ENCODE results near the gene SF3B3.
A peak's percentile ranks its signal among the peaks of the same experiment; 100 is the strongest.
"Not testable (repeated sequence)": the region's sequence is repeated elsewhere in the genome, so short reads cannot be mapped to it uniquely, and the experiment has no call there.

The SF3B3 gene

GRCh38 chr16:70527315-70527996 lies 3.8 kb downstream of the SF3B3 start:
- Mint-ChIP-seq H3K4me1 (ENCODE audit: low read depth) (peaks cover 64% of the 10 kb centered on the region), H3K4me3 (peak overlapping the region; percentile 98), H3K27ac (peak overlapping the region; percentile 83), H3K36me3 (ENCODE audit: low read depth) (peaks cover 72% of the 10 kb centered on the region), H3K9me3 (no peaks in the 10 kb centered on the region), H3K27me3 (no peaks in the 10 kb centered on the region)

GRCh38 chr16:70529051-70529777 lies 5.6 kb downstream of the SF3B3 start:
- H3K27ac Mint-ChIP-seq, result peak overlapping the region; percentile 62
- H3K9me3 Mint-ChIP-seq, result no peaks in the 10 kb centered on the region
- peak overlapping the region; percentile 55 for H3K4me3 Mint-ChIP-seq
- H3K27me3 Mint-ChIP-seq, result no peaks in the 10 kb centered on the region
- H3K4me1 Mint-ChIP-seq (ENCODE audit: low read depth), result peaks cover 61% of the 10 kb centered on the region
- peaks cover 82% of the 10 kb centered on the region for H3K36me3 Mint-ChIP-seq (ENCODE audit: low read depth)

DNA sequence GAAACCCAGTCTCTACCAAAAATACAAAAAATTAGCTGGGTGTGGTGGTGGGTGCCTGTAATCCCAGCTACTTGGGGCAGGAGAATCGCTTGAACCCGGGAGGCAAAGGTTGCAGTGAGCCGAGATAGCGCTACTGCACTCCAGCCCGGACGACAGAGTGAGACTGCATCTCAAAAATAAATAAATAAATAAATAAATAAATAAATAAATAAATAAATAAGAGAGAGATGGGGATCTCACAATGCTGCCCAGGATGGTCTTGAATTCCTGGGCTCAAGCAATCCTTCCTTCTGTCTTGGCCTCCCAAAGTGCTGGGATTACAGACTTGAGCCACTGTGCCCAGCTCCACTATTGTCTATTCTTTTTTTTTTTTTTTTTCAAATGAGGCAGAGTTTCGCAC lies 6.3 kb downstream of the SF3B3 start:
- peaks cover 84% of the 10 kb centered on the region for H3K36me3 Mint-ChIP-seq (ENCODE audit: low read depth)
- not testable (repeated sequence) for H3K27me3 Mint-ChIP-seq, H3K4me3 Mint-ChIP-seq, H3K9me3 Mint-ChIP-seq, H3K27ac Mint-ChIP-seq
- H3K4me1 Mint-ChIP-seq (ENCODE audit: low read depth), result peaks cover 62% of the 10 kb centered on the region

GRCh38 chr16:70534971-70535370 lies 11.4 kb downstream of the SF3B3 start:
- H3K4me3 Mint-ChIP-seq, result no peak overlapping the region
- peaks cover 27% of the 10 kb centered on the region for H3K4me1 Mint-ChIP-seq (ENCODE audit: low read depth)
- H3K27me3 Mint-ChIP-seq, result no peaks in the 10 kb centered on the region
- peak overlapping the region; percentile 28 for H3K27ac Mint-ChIP-seq
- H3K36me3 Mint-ChIP-seq (ENCODE audit: low read depth), result peaks cover 86% of the 10 kb centered on the region
- H3K9me3 Mint-ChIP-seq, result no peaks in the 10 kb centered on the region

DNA sequence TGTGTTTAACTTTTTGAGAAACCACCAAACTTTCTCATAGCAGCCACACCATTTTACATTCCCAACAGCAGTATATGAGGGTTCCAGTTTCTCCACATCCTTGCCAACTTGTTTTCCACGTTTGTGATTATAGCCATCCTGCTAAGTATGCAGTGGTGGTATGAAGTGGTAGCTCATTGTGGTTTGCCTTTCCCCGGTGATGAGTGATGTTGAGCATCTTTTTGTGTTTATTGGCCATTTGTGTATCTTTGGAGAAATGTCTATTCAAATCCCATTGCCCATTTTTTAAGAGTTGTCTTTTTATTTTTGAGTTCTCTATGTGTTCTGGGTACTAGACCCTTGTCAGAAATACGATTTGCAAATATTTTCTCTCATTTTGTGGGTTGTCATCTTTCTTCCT lies 17.4 kb downstream of the SF3B3 start:
- H3K36me3 Mint-ChIP-seq (ENCODE audit: low read depth), result peaks cover 75% of the 10 kb centered on the region
- H3K4me1 Mint-ChIP-seq (ENCODE audit: low read depth), result peaks cover 10% of the 10 kb centered on the region
- H3K27ac Mint-ChIP-seq, result no peak overlapping the region
- no peak overlapping the region for H3K4me3 Mint-ChIP-seq
- H3K27me3 Mint-ChIP-seq, result no peaks in the 10 kb centered on the region
- H3K9me3 Mint-ChIP-seq, result no peaks in the 10 kb centered on the region

DNA sequence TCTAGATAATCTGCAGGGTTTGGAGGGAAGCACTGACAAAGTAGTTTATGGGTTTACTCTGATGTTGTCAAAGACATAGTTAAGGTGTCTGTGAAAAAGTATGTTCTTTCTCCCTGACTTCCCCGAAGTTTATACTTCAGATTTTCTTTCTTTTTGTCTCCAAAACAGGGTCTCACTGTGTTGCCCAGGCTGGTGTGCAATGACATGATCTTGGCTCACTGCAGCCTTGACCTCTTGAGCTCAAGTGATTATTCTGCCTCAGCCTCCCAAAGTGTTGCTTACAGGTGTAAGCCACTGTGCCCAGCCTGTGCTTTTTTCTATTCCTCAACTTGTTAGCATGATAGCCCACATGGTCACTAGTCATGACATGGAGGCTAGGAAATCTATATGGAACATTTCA lies 20.9 kb downstream of the SF3B3 start:
- no peaks in the 10 kb centered on the region for H3K27me3 Mint-ChIP-seq
- no peak overlapping the region for H3K4me3 Mint-ChIP-seq
- peaks cover 22% of the 10 kb centered on the region for H3K4me1 Mint-ChIP-seq (ENCODE audit: low read depth)
- no peak overlapping the region for H3K27ac Mint-ChIP-seq
- no peaks in the 10 kb centered on the region for H3K9me3 Mint-ChIP-seq
- H3K36me3 Mint-ChIP-seq (ENCODE audit: low read depth), result peaks cover 75% of the 10 kb centered on the region

- Mint-ChIP-seq H3K36me3 (ENCODE audit: low read depth) (peaks cover 84% of the 10 kb centered on the region), H3K4me3 (no peak overlapping the region), H3K4me1 (ENCODE audit: low read depth) (peaks cover 22% of the 10 kb centered on the region), H3K9me3 (no peaks in the 10 kb centered on the region), H3K27me3 (no peaks in the 10 kb centered on the region), H3K27ac (no peak overlapping the region)
Measured at GRCh38 chr16:70548936-70549335, 25.3 kb downstream of the SF3B3 start.

DNA sequence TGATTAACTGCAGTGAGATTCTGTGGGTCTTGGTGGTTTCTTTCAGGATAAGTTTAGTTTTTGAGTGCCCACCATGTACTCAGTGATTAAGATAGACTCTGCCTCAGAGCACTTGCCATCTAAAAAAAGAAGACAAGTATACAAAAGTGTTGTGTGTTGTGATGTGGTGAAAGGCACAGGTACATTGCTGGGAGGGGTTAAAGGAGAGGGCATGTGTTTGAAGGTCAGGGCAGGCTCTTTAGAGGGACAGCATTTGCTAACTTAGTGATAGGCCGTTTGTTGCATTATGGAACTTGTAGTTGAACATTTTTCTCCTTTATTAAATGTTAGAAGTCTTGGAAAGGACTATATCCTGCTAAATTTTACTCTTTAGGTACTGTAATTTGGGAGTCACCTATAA lies 26.5 kb downstream of the SF3B3 start:
- Mint-ChIP-seq H3K4me3 (no peak overlapping the region), H3K27ac (no peak overlapping the region), H3K27me3 (no peaks in the 10 kb centered on the region), H3K9me3 (no peaks in the 10 kb centered on the region), H3K4me1 (ENCODE audit: low read depth) (peaks cover 22% of the 10 kb centered on the region), H3K36me3 (ENCODE audit: low read depth) (peaks cover 86% of the 10 kb centered on the region)

- Mint-ChIP-seq H3K9me3 (no peaks in the 10 kb centered on the region), H3K27me3 (no peaks in the 10 kb centered on the region), H3K27ac (no peak overlapping the region), H3K36me3 (ENCODE audit: low read depth) (peaks cover 91% of the 10 kb centered on the region), H3K4me3 (no peak overlapping the region), H3K4me1 (ENCODE audit: low read depth) (peaks cover 22% of the 10 kb centered on the region)
Measured at GRCh38 chr16:70551788-70552187, 28.2 kb downstream of the SF3B3 start.

GRCh38 chr16:70552675-70553074 lies 29.1 kb downstream of the SF3B3 start:
- peaks cover 19% of the 10 kb centered on the region for H3K4me1 Mint-ChIP-seq (ENCODE audit: low read depth)
- H3K36me3 Mint-ChIP-seq (ENCODE audit: low read depth), result peaks cover 91% of the 10 kb centered on the region
- no peak overlapping the region for H3K27ac Mint-ChIP-seq
- H3K27me3 Mint-ChIP-seq, result no peaks in the 10 kb centered on the region
- no peak overlapping the region for H3K4me3 Mint-ChIP-seq
- no peaks in the 10 kb centered on the region for H3K9me3 Mint-ChIP-seq

DNA sequence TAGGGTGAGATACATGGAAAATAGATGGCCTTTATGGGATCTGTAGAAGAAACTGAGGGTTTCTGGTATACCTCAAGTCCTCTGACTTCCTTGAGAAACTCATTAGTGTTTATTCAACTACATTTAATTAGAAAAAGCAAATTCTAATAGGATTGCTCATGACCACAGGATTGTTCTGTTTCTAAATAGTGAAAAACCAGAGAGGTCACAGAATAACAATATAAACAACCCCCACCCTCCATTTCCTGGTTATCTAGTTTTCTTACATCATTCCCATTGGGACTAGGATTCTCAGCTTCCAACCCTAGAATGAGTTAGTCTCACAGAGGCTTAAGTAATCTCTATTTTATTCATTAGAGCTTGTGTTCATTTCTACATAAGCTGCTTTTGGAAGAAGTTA lies 30.0 kb downstream of the SF3B3 start:
- no peaks in the 10 kb centered on the region for H3K27me3 Mint-ChIP-seq
- H3K9me3 Mint-ChIP-seq, result no peaks in the 10 kb centered on the region
- peaks cover 10% of the 10 kb centered on the region for H3K4me1 Mint-ChIP-seq (ENCODE audit: low read depth)
- H3K4me3 Mint-ChIP-seq, result no peak overlapping the region
- peaks cover 90% of the 10 kb centered on the region for H3K36me3 Mint-ChIP-seq (ENCODE audit: low read depth)
- H3K27ac Mint-ChIP-seq, result no peak overlapping the region

- no peak overlapping the region for H3K4me3 Mint-ChIP-seq
- peaks cover 90% of the 10 kb centered on the region for H3K36me3 Mint-ChIP-seq (ENCODE audit: low read depth)
- no peaks in the 10 kb centered on the region for H3K9me3 Mint-ChIP-seq
- no peaks in the 10 kb centered on the region for H3K4me1 Mint-ChIP-seq (ENCODE audit: low read depth)
- no peak overlapping the region for H3K27ac Mint-ChIP-seq
- H3K27me3 Mint-ChIP-seq, result no peaks in the 10 kb centered on the region
Measured at GRCh38 chr16:70556063-70556462, 32.4 kb downstream of the SF3B3 start.

DNA sequence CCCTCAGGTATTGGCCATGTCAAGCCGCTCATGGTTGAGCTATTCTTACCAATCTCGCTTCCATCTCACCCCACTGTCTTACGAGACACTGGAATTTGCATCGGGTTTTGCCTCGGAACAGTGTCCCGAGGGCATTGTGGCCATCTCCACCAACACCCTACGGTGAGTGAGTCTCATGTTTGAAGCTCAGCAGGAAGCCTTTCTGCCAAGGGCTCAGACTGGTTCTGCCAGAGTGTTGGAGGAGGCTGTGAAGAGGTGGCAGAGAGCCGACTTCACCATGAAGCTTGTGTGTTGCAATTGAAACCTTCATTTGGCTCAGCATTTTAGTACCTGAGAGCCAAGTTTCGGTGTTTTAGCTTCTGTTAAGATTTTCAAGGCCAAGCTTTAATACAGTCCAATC lies 38.0 kb downstream of the SF3B3 start:
- Mint-ChIP-seq H3K4me1 (ENCODE audit: low read depth) (no peaks in the 10 kb centered on the region), H3K27ac (peak overlapping the region; percentile 34), H3K9me3 (no peaks in the 10 kb centered on the region), H3K36me3 (ENCODE audit: low read depth) (peaks cover 87% of the 10 kb centered on the region), H3K27me3 (no peaks in the 10 kb centered on the region), H3K4me3 (peak overlapping the region; percentile 19)

DNA sequence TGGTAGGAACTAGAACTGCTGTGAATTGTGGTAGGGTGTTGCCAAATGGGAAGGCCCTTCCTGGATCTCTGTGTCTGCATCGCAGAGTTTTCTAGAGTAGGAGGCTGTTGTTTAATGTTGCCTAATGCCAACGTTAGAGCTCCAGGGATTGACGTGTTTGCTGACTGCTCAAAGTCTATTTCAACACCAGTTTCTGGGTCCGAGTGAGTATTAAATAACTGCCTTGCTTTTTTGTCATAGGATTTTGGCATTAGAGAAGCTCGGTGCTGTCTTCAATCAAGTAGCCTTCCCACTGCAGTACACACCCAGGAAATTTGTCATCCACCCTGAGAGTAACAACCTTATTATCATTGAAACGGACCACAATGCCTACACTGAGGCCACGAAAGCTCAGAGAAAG lies 40.0 kb downstream of the SF3B3 start:
- H3K27ac Mint-ChIP-seq, result no peak overlapping the region

GRCh38 chr16:70565053-70565452 lies 41.4 kb downstream of the SF3B3 start:
- no peaks in the 10 kb centered on the region for H3K27me3 Mint-ChIP-seq
- no peak overlapping the region for H3K27ac Mint-ChIP-seq
- H3K4me1 Mint-ChIP-seq (ENCODE audit: low read depth), result no peaks in the 10 kb centered on the region
- no peaks in the 10 kb centered on the region for H3K9me3 Mint-ChIP-seq
- no peak overlapping the region for H3K4me3 Mint-ChIP-seq
- H3K36me3 Mint-ChIP-seq (ENCODE audit: low read depth), result peaks cover 87% of the 10 kb centered on the region

More for the DNA sequence above, 40.0 kb downstream of the SF3B3 start:
- H3K4me3 Mint-ChIP-seq, result no peak overlapping the region
- peaks cover 85% of the 10 kb centered on the region for H3K36me3 Mint-ChIP-seq (ENCODE audit: low read depth)
- H3K27me3 Mint-ChIP-seq, result no peaks in the 10 kb centered on the region
- no peaks in the 10 kb centered on the region for H3K9me3 Mint-ChIP-seq
- H3K4me1 Mint-ChIP-seq (ENCODE audit: low read depth), result no peaks in the 10 kb centered on the region
